HCT116 (cell line): ENCODE measurements around the gene ADRM1.

Source experiments
- EGR1 ChIP-seq: IDR thresholded peaks from 2 replicates; pipeline ENCODE4 v1.6.1; 2012; ENCODE audit warnings: low read depth
- EZH2 ChIP-seq: fragments of 200-600 bp; sonication (generic); IDR thresholded peaks from 2 replicates; pipeline ENCODE4 v1.6.1; 2017; ENCODE audit warnings: antibody characterized with exemption, mixed run types
- EZH2phosphoT487 ChIP-seq: fragments of 200-600 bp; IDR thresholded peaks from 2 replicates; pipeline ENCODE4 v1.6.1; 2018; ENCODE audit warnings: antibody characterized with exemption, borderline replicate concordance
- POLR2A ChIP-seq: IDR thresholded peaks from 2 replicates; pipeline ENCODE4 v1.7.0; 2011; ENCODE audit warnings: borderline replicate concordance; ENCODE audit not compliant: insufficient read depth, insufficient read length; ENCODE audit errors: extremely low read depth
- SIN3A ChIP-seq: IDR thresholded peaks from 2 replicates; pipeline ENCODE4 v1.6.1; 2012; ENCODE audit warnings: low read depth
- ZNF274 ChIP-seq: fragments of 200-500 bp; sonication (Bioruptor generic); IDR thresholded peaks from 2 replicates; pipeline ENCODE4 v1.6.1; 2014; ENCODE audit warnings: mild to moderate bottlenecking, low read depth, low read length, inconsistent platforms
- TF ChIP-seq, protein P1 (sequence below), 3 experiments: fragments of 200-600 bp in 1 of 3; sonication (generic) in 1 of 3; IDR thresholded peaks in 2 of 3; conservative IDR thresholded peaks in 1 of 3; 2 replicates each; pipeline ENCODE4 v1.5.1; 2012 to 2017; ENCODE audit warnings: low read depth in 2 of 3, low read length in 2 of 3, antibody characterized with exemption in 1 of 3, borderline replicate concordance in 1 of 3, control low read depth in 1 of 3, mild to moderate bottlenecking in 1 of 3, mixed read lengths in 1 of 3, mixed run types in 1 of 3, moderate library complexity in 1 of 3; ENCODE audit not compliant: insufficient read depth in 1 of 3

GRCh38 chr20:62282103-62282502 lies 20.7 kb upstream of the ADRM1 start:
- TF ChIP-seq ZNF274 (no peak), POLR2A (no peak), EZH2phosphoT487 (no peak), SIN3A (no peak), EZH2 (no peak), EGR1 (no peak)
- TF ChIP-seq, protein P1, sequence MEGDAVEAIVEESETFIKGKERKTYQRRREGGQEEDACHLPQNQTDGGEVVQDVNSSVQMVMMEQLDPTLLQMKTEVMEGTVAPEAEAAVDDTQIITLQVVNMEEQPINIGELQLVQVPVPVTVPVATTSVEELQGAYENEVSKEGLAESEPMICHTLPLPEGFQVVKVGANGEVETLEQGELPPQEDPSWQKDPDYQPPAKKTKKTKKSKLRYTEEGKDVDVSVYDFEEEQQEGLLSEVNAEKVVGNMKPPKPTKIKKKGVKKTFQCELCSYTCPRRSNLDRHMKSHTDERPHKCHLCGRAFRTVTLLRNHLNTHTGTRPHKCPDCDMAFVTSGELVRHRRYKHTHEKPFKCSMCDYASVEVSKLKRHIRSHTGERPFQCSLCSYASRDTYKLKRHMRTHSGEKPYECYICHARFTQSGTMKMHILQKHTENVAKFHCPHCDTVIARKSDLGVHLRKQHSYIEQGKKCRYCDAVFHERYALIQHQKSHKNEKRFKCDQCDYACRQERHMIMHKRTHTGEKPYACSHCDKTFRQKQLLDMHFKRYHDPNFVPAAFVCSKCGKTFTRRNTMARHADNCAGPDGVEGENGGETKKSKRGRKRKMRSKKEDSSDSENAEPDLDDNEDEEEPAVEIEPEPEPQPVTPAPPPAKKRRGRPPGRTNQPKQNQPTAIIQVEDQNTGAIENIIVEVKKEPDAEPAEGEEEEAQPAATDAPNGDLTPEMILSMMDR (IDR thresholded peaks at IDR 0.05 in 2 of 3, conservative IDR thresholded peaks at IDR 0.05 in 1 of 3; ENCODE audit: borderline replicate concordance in 1 of 3, insufficient read depth in 1 of 3, low read depth in 2 of 3, low read length in 2 of 3): no peak
